ENCODE measurements around the gene KIAA1191. TPM values are rescaled to one million over a fixed set of nuclear protein-coding genes. Genes with fewer than 3 reads are reported as not detected.

KIAA1191 gene
- total RNA-seq, 1 donor from 2014 or later, result 103 TPM

GRCh38 chr5:176366232-176366894 is 4.8 kb upstream of the KIAA1191 start:
- Mint-ChIP-seq H3K27me3 (ENCODE audit: low read depth) (no peaks in the 10 kb centered on the region), H3K4me1 (ENCODE audit: low read depth) (peaks cover 30% of the 10 kb centered on the region), H3K27ac (ENCODE audit: unreplicated experiment) (peak overlapping the region; percentile 68), H3K36me3 (ENCODE audit: low read depth) (peaks cover 20% of the 10 kb centered on the region), H3K4me3 (ENCODE audit: unreplicated experiment) (peak overlapping the region; percentile 74), H3K9me3 (ENCODE audit: low read depth) (no peaks in the 10 kb centered on the region)
- no peak for DNase-seq (ENCODE audit: low spot score)
- TF ChIP-seq CTCF (IDR thresholded peaks at IDR 0.05), result no peak

GRCh38 chr5:176365351-176366231 is 4.0 kb upstream of the KIAA1191 start, which contains the start of gene ARL10:
ARL10 (plus strand) TSS chr5:176365487; CDS start chr5:176365564, 77 bp downstream.
- H3K4me3 Mint-ChIP-seq (ENCODE audit: unreplicated experiment), result peak within 1 kb of the TSS; percentile 74
- no peaks in the 10 kb centered on the region for H3K27me3 Mint-ChIP-seq (ENCODE audit: low read depth)
- H3K9me3 Mint-ChIP-seq (ENCODE audit: low read depth), result no peaks in the 10 kb centered on the region
- peaks cover 30% of the 10 kb centered on the region for H3K4me1 Mint-ChIP-seq (ENCODE audit: low read depth)
- DNase-seq (ENCODE audit: low spot score), result no peak
- H3K27ac Mint-ChIP-seq (ENCODE audit: unreplicated experiment), result peak within 1 kb of the TSS; percentile 49
- peaks cover 20% of the 10 kb centered on the region for H3K36me3 Mint-ChIP-seq (ENCODE audit: low read depth)
- peak; percentile 30 for TF ChIP-seq CTCF (IDR thresholded peaks at IDR 0.05)

GRCh38 chr5:176364765-176365350 is 3.3 kb upstream of the KIAA1191 start:
- Mint-ChIP-seq H3K27ac (ENCODE audit: unreplicated experiment) (peak overlapping the region; percentile 49), H3K27me3 (ENCODE audit: low read depth) (no peaks in the 10 kb centered on the region), H3K4me3 (ENCODE audit: unreplicated experiment) (peak overlapping the region; percentile 65), H3K4me1 (ENCODE audit: low read depth) (peaks cover 32% of the 10 kb centered on the region), H3K9me3 (ENCODE audit: low read depth) (no peaks in the 10 kb centered on the region), H3K36me3 (ENCODE audit: low read depth) (peaks cover 17% of the 10 kb centered on the region)
- no peak for DNase-seq (ENCODE audit: low spot score)
- TF ChIP-seq CTCF (IDR thresholded peaks at IDR 0.05), result no peak

- Mint-ChIP-seq H3K27me3 (ENCODE audit: low read depth) (no peaks in the 10 kb centered on the region), H3K9me3 (ENCODE audit: low read depth) (no peaks in the 10 kb centered on the region), H3K27ac (ENCODE audit: unreplicated experiment) (peak overlapping the region; percentile 94), H3K4me1 (ENCODE audit: low read depth) (peaks cover 37% of the 10 kb centered on the region), H3K4me3 (ENCODE audit: unreplicated experiment) (peak overlapping the region; percentile 97), H3K36me3 (ENCODE audit: low read depth) (peaks cover 3% of the 10 kb centered on the region)
- DNase-seq (ENCODE audit: low spot score), result no peak
- TF ChIP-seq CTCF (IDR thresholded peaks at IDR 0.05), result no peak
Observed at GRCh38 chr5:176362233-176362490, 598 bp upstream of the KIAA1191 start.

GRCh38 chr5:176360894-176361436 is 599 bp downstream of the KIAA1191 start:
- Mint-ChIP-seq H3K36me3 (ENCODE audit: low read depth) (peaks cover 4% of the 10 kb centered on the region), H3K4me1 (ENCODE audit: low read depth) (peaks cover 28% of the 10 kb centered on the region), H3K4me3 (ENCODE audit: unreplicated experiment) (peak overlapping the region; percentile 97), H3K9me3 (ENCODE audit: low read depth) (no peaks in the 10 kb centered on the region), H3K27me3 (ENCODE audit: low read depth) (no peaks in the 10 kb centered on the region), H3K27ac (ENCODE audit: unreplicated experiment) (peak overlapping the region; percentile 94)
- no peak for DNase-seq (ENCODE audit: low spot score)
- TF ChIP-seq CTCF (IDR thresholded peaks at IDR 0.05), result no peak
